Activated CD4-positive, alpha-beta T cell treated with anti-CD3 and anti-CD28 coated beads, Interleukin-2, amount 50 U/mL, for 48 hours (primary cell): Measurements from ENCODE around the gene C2orf69.

ENCODE experiments used
- DNase-seq, 2 experiments: peaks; one replicate each; pipeline ENCODE4 v3.0.0-alpha.2; 2020

Gene C2orf69

DNA sequence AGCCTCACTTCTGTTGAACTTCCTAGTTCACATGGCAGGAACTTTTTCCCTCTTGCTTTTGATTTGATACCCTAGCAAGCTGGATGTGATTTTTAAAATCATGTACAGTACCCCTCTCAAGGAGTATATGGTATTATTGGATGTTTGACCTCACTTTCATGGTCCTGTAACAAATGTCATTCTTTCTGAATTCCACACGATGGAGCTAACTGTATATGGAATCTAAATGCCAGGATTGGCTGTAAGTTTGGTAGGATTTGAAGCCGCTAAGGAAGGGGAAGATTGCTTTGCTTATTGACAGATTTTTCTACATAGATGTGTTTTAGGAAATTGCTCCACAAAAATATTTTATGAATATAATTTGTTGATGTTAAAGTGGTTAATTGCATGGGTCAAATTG is 62.6 kb downstream of the C2orf69 start:
- DNase-seq: no peak

- DNase-seq: no peak
Observed at GRCh38 chr2:199975273-199975895, 64.3 kb downstream of the C2orf69 start.
